DMS79 treated with DMSO at 0.1 percent for 48 hours (cell line): ENCODE measurements around the gene NF2.
A peak's percentile ranks its signal among the peaks of the same experiment; 100 is the strongest.
"Not testable (repeated sequence)": the region's sequence is repeated elsewhere in the genome, so short reads cannot be mapped to it uniquely, and the experiment has no call there.

Experiments used
- DNase-seq: peaks from one replicate; lab custom pipeline; 2025; lab: John Stamatoyannopoulos, UW

Gene NF2

DNA sequence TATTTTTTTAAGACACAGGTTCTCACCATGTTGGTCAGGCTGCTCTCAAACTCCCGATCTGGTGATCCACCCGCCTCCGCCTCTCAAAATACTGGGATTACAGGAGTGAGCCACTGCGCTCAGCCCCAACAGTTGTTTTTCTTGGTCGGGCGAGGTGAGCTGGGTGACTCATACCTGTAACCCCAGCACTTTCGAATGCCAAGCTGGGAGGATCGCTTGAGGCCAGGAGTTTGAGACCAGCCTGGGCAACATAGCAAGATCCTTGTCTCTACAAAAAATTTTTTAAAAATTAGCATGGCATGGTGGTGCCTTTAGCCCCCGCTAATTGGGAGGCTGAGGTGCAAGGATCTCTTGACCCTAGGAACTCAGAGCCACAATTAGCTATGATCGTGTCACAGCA lies 7.0 kb upstream of the NF2 start:
- DNase-seq: no peak

DNA sequence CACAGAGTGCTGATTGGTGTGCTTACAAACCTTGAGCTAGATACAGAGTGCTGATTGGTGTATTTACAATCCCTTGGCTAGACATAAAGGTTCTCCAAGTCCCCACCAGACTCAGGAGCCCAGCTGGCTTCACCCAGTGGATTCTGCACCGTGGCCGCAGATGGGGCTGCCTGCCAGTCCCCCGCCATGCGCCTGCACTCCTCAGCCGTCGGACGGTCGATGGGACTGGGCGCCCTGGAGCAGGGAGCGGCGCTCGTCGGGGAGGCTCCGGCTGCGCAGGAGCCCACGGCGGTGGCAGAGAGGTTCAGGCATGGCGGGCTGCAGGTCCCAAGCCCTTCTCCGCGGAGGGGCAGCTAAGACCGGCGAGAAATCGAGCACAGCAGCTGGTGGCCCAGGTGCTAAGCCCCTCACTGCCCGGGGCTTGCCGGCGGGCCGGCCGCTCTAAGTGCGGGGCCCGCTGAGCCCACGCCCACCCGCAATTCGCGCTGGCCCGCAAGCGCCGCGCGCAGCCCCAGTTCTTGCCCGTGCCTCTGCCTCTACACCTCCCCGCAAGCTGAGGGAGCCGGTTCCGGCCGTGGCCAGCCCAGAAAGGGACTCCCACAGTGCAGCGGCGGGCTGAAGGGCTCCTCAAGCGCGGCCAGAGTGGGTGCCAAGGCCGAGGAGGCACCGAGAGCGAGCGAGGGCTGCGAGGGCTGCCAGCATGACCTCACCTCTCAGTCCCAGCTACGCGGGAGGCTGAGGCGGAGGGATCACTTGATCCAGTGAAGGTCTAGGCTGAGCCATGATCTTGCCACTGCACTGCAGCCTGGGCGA lies 5.4 kb upstream of the NF2 start:
- not testable (repeated sequence) for DNase-seq

DNA sequence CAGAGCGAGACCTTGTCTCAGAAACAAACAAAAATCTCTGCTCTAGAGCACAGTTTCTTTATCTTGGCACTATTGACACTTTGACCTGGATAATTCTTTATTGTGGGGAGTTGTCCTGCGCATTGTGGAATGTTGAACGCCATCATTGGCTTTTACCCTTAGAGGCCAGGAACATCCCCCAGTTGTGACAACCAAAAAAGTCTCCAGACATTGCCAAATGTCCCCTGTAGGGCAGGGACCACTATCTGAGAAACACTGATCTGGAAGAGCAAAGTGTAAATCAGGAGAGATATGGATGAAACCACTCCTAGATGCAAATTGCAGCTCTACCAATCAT lies 4.8 kb upstream of the NF2 start:
- DNase-seq: no peak

DNA sequence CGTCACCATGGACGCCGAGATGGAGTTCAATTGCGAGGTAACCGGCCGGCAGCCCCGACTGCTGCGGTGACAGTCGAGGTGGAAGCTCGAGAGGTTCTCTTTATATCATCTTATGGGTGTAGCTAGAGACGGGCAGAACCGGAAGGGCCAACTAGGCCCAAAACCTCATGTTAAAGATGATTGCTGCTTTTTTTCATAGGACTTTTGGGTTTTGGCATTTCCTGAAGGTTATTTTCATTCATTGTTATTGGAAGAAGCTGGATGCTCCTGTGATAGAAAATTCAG lies 585 bp downstream of the NF2 start:
- peak; percentile 1 for DNase-seq

DNA sequence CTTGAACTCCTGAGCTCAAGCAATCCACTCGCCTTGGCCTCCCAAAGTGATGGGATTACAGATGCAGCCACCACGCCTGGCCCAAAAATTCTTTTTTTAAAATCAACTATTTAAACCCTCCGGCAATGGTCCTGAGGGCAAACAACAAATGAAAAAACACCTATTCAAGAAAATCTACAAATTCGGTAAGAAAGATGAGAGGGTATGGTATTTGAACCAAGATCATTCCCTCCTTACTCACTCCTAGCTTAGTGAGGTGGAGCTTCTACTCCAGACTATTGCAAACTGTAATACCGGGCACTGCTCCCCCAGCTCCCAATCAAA lies 2.1 kb downstream of the NF2 start:
- no peak for DNase-seq

DNA sequence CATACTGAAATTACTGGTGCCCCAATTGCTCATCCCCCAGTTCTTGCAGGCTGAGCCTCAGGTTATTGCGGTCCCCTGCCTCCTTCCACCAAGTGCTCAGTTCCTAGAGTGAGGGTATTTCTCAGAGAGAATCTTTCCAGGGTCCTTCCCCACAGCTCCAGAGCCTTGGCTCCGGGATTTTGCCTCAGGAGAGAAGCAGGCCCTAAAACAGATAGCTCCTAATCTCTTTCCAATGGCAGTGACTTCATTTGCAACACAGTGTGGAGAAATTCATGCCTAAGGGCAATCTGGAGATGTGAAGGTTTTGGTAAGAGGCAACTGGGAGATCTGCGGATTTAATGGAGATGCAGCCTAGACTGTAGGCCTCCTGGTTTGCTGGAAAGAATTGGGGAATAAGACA lies 2.9 kb downstream of the NF2 start:
- DNase-seq: no peak

DNA sequence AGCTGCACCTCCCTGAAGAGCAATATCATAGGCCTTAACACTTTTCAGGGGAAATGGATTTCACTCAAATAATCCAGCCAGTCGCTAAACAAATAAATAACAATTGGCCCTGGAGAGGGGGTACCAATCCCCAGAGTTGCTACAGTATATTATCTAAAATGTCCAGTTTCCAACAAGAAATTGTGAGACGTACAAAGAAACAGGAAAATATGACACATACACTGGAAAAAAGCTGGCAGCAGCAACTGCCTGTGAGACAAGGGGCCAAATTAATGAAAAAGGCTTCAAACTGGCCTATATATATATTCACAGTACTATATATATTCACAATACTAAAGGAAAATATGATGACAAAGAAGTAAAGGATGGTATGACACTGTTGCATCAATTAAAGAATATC lies 4.0 kb downstream of the NF2 start:
- no peak for DNase-seq

DNA sequence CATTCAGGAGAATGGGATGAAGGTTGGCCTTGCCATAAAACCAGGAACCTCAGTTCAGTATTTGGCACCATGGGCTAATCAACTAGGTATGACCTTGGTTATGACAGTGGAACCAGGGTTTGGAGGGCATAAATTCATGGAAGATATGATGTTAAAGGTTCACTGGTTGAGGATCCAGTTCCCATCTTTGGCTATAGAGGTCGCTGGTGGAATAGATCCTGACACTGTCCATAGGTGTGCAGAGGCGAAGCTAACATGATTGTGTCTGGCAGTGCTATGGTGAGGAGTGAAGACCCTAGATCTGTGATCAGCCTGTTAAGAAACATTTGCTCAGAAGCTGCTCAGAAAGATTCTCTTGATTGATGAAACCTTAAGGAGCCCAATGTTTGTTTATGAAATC lies 5.7 kb downstream of the NF2 start:
- no peak for DNase-seq

DNA sequence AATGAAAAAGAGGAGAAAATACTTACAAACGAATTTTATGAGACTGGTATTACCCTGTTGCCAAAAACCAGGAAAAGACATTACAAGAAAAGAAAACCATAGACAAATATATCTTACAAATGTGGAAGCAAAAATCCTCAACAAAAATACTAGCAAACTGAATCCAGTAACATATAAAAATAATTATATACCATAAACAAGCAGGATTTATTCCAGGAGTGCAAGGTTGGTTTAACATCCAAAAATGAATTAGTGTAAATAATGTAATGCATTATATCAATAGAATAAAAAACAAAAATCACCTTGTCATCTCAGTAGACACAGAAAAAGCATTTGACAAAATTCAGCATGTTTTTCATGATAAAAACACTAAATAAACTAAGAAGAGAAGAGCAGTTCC lies 7.3 kb downstream of the NF2 start:
- DNase-seq: no peak

DNA sequence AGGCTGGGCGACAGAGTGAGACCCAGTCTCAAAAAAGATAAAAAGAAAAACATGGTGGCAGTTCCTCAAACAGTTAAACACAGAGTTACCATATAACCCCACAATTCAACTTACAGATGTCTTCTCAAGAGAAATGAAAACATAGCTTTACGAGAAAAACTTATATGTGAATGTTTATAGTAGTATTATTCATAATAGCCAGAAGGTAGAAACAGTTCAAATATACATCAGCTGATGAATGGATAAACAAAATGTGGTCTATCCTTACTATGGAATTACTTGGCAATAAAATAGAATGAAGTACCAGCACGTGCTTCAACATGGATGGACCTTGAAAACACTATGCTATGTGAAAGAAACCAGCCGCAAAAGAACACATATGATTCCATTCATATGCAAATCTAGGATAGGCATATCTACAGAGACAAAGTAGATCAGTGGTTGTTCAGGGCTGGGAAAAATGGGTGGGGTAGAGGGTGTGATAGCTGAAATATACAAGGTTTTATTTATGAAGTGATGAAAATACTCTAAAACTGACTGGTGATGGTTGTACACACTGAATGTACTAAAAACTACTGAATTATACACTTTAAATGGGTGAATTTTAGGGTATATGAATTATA lies 12.4 kb downstream of the NF2 start:
- no peak for DNase-seq

DNA sequence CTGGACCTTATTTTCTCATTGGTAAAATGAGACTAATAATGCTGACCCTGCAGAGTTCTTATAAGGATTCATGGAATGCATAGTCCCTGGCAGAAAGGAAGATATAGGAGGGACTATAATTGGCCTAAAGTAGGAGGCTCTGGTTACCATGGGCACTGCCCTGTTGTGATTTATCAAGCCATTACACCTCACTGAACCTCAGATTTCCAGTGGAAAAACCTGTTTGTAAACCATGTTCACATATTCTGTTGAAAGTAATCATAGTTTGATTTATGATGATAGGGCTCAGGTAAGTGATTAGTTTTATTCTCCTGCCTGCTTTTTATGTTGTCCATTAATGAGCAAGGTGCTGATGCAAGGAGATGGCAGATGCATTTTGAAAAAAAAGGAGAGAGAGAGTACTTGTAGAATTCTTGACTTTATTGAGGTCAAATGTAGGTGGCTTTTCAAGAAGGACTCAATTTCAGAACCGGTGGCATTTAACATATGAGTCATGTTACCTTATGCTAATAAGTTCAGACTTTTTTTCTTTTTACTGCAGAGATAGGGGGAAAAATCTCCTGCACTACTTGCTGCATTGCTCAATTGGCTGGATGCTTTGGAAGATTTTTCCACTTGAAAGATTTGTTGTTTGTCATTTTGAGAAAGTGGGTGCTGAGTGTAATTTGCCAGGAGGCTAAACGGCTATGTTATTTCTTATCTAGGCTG lies 14.6 kb downstream of the NF2 start:
- DNase-seq: peak; percentile 64

DNA sequence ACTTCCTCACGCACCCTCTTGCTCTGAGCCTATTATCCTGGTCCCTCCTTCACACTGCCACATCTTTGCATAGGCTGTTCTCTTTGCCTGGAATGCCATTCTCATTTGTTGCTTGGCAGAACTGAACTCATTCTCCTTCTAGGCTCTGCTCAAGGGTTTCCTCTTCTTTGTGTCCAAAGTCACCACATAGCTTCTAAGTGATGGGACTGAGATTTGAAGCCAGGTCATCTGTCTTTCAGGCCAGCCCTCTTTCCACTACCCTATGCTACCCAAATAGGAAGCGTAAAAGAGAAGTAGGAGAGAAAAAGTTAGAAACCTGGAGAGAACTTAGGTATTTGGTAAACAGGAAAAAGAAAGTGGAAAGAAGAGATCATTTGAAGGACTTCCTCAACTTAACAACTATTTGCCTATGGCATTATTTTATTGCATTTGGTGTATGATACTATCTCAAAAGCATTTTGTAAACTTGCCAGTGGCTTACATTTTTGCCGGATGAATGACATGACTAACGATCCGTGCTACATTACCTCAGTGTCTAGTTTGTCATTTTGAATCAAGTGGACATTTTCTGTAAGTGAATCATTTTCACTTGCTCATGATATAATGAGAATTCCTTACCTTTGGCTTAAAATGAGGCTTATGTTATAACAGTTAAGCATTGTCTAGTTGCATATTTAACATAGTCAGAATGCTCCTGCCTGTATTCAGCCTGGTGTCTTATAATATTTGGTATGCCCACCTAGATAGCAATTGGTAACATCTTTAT lies 18.5 kb downstream of the NF2 start:
- peak; percentile 24 for DNase-seq

DNA sequence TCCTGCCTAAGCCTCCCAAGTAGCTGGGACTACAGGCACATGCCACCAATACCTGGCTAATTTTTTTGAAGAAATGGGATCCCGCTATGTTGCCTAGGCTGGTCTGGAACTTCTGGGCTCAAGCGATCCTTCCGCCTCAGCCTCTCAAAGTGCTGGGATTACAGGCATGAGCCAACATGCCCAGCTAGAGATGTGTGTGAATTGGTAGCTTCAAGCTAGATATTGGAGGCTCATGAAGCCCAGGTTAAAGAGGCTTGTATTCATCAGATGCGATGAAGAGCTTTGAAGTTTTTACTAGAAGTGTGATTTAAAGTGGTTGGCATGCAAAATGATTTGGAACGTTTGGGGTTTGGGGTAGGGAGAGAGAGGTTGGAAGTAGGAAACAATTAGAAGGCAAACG lies 19.6 kb downstream of the NF2 start:
- no peak for DNase-seq

DNA sequence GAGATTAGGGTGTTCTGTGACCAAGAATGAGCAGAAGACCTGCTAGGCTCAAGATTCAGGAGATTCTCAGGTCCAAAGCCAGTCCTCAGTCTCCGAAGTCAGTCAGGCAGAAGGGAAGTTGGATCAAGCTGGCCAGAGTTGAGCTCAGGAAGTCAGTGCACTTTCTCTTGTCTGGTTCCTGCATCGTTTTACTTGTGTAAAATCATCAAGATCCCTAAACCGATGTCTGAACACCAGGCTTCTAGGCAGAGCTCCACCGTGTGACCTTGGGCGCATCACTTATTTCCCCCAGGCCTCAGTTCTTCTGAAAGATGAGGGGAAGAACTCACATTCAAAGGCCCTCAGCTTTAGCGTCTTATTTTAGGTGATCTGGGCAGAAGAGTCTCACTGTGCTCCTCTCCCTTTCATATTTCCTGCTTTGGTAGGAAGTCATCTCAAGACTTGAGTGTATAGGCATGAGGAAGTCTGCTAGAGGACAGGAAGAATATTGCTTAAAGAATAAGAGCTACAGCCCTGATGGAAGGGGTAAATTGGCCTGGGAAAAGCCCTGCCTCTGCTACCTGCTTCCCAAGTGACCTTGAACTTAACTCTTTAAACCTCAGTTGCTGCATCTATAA lies 20.2 kb downstream of the NF2 start:
- no peak for DNase-seq

DNA sequence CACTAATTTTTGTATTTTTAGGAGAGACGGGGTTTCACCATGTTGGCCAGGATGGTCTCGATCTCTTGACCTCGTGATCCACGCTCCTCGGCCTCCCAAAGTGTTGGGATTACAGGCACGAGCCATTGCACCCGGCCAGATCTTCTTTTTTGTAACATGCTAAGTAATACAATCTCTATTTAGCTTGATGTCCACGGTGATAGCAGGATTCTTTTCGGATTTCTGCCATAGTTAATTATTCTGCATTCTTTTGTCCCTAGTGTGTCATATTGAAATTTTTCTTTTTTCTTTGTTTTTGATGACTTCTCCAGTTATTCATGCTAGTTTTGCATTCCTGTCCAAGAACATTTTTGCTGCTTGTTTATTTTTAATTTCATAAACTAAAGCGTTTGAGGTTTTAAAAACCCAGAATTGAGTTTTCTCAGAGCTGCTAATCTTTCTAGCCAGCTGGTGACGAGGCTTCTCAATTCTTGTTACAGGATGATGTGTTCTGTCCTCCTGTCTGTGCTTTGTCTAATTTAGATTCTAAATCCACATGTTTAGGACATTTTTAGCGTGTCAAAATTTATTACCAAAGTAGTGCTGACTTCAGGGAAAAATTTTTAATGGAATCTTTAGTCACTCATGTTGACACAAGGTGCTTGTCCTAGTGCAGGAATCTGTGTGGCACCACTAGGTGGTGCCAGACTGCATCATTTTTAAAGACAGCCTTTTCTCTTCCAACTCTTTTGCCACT lies 21.8 kb downstream of the NF2 start:
- peak; percentile 9 for DNase-seq

DNA sequence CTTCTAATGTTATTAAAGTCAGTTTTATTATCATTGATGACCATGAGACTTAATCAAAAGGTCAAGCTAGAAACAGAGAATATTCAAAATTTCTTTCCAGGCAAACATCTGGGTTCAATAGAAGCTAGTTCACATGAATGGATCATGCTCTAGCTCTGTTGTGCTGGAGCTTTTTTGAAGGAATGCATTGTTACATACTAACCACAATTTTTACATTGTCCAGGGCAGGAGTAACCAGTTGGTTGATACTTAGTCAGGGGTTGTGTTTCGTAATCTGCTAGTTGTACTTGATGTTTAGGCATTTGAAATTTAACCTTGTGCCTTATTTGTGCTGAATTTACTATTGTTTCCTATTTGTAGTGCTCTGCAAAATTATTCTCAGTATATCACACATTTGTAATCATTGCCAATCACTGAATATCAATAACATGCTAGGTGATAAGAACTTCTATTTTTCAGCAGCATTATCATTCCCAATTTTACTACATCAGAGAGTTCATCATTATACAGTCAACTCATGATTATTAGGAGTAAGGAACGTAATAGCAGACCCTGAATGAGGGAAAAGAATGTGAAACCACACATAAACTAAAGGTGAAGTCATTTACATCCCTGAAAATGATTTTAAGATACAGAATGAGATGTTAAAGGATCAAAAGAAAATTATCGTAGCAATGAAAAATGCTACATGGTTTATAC lies 23.2 kb downstream of the NF2 start:
- no peak for DNase-seq

DNA sequence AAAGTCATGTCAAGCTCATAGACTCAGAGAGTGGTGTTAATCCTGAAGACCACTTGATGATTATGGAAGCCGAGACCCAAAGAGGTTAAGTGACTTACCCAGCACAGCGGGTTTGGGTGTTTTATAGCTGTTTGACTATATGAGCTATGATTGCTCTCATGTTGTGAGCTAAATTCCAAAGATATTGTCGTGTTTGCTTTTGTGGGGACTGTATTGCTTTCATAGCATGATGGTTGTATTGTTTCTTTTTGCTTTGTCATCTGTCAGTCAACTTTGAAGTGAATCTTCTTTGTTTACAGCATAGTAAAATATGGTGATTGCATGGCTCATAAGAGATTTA lies 23.7 kb downstream of the NF2 start:
- DNase-seq: no peak

DNA sequence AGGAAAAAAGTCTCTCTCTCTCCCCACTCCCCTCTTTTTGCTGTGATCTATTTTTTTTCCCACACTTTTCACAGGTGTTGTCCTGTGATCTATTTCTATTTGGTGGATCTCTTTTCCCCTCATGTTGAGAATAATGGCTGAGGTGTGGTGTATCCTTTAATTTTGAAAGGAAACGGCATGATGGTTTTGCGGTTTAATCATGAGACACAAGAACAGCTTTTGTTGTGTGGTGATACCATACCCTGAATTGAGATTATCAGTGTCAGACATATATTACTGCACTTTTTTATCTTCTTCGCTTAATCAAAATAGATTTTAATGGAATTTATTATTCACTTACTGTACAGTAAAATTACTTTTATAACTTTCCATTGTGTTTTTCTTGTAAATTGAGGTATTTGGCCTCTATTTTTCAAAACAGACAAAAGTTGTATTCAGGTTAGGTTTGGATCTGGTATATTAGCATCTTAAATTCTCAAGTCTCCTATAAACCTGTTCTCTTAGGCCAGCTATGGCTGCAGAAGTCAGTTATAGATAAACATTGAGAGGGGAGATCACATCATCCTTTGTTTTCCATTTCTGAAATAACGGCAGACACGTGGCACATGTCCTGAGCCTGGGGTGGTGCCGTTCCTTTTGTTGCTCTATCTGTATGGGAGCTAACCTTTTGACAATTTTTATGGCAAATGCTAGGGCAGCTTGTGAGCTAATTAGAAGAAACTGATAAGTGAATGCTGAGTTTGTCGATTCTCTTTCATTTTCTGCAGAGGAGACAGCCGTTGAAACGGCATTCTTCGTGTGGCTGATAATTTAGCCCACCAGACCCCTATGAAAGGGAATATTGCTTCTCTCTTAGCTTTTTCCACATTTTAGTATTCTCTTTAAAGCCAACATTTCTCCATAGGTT lies 25.8 kb downstream of the NF2 start:
- no peak for DNase-seq

DNA sequence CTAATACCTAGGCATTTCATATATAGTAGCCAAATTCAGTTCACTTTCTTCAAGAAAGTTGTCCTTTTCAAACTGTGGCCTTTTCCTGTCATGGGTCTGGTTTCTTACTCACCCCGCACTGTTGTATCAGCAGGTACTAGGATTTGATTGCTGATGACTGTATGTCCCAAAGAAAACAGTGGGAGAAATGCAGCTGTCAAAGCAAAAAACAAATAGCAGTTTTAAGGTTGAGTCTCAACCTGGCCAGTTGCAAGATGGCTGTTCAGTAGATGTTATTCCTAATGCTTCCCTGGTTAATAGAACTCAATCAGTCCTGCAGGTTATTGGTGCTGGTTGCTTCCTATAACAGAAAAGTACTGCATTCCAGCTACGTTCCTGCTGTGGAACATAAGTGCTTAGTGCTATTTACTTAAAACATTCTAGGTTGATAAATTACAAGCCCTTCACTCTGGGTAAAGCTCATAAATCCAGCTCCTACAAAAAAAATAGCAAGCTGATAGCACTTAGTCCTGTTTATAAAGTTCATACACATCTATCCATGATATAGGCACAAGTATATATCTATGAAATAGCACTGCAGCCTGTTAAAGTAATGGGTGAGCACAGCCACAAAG lies 26.6 kb downstream of the NF2 start:
- no peak for DNase-seq

DNA sequence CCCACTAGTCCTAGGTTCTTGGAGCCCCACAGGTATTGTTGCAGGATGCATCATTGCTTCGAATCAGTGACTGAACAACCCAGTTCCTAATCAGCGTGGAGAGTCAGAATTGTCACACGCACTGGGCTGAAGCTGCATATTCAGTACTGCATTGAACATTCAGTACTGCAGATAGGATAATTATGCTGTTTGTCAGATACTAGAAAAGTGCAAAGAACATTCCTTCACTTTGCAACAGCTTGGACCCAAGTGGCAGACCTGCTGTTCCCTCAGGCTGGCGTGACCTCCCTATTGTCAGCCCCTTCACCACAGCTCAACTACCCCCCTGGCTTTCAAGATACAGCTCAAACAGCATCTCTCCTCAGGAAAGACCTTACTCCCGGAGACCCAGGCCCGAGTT lies 27.6 kb downstream of the NF2 start:
- no peak for DNase-seq
